Measurements from ENCODE around the gene POLR1G.

DNA sequence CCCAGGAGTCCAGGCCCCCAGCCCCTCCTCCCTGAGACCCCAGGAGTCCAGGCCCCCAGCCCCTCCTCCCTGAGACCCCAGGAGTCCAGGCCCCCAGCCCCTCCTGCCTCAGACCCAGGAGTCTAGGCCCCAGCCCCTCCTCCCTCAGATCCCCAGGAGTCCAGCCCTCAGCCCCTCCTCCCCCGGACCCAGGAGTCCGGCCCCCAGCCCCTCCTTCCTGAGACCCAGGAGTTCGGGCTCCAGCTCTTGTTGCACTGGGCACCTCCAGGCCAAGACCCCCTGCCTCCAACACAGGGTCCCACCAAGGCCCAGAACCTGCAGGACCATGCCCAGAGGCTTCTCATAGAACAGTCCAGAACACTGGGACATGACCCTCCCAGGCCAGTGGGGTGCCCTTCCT lies 13.5 kb downstream of the POLR1G start:
- TF ChIP-seq YY1 (IDR thresholded peaks at IDR 0.05; ENCODE audit: insufficient read depth, insufficient read length) (no peak), ZNF274 (IDR thresholded peaks at IDR 0.05; ENCODE audit: low read depth, low read length) (no peak), SUZ12 (IDR thresholded peaks at IDR 0.05; ENCODE audit: extremely low read depth, insufficient read depth, insufficient read length) (no peak)

Data from NT2/D1 (cell line).